Measurements from ENCODE around the gene TRIM62.

- TF ChIP-seq CTCF (conservative IDR thresholded peaks at IDR 0.05; ENCODE audit: low read depth, low read length) = no peak
- no peak for TF ChIP-seq EZH2 (IDR thresholded peaks at IDR 0.05; ENCODE audit: borderline replicate concordance, low read depth, low read length, poor library complexity, severe bottlenecking)
Observed at GRCh38 chr1:33141216-33141615, 40.6 kb downstream of the TRIM62 start.

All from A673 (cell line).